ENCODE measurements around the gene HSPA1B.

HSPA1B gene

DNA sequence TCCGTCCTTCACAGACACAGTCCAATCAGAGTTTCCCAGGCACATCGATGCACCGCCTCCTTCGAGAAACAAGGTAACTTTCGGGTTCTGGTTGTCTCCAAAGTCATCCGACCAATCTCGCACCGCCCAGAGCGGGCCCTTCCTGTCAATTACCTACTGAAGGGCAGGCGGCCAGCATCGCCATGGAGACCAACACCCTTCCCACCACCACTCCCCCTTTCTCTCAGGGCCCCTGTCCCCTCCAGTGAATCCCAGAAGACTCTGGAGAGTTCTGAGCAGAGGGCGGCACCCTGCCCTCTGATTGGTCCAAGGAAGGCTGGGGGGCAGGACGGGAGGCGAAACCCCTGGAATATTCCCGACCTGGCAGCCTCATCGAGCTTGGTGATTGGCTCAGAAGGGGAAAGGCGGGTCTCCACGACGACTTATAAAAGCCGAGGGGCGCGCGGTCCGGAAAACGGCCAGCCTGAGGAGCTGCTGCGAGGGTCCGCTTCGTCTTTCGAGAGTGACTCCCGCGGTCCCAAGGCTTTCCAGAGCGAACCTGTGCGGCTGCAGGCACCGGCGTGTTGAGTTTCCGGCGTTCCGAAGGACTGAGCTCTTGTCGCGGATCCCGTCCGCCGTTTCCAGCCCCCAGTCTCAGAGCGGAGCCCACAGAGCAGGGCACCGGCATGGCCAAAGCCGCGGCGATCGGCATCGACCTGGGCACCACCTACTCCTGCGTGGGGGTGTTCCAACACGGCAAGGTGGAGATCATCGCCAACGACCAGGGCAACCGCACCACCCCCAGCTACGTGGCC lies at the start of gene HSPA1B:
TSS of gene HSPA1B (plus strand) at position 453 of the 794 bp plus-strand sequence. CDS start at position 666, 213 bp downstream.
- Histone ChIP-seq H3K9me3 (ENCODE audit: control insufficient read depth, insufficient read depth, low read depth, low read length) (no peaks in the 10 kb centered on the region), H3K27ac (ENCODE audit: extremely low read depth, low read depth, low read length) (peak within 1 kb of the TSS; percentile 69), H3K4me1 (ENCODE audit: control insufficient read depth, insufficient read depth, low read length) (no peaks in the 10 kb centered on the region), H3K4me3 (ENCODE audit: low read depth, low read length) (peak within 1 kb of the TSS; percentile 65), H3K36me3 (ENCODE audit: control insufficient read depth in 2 of 2, insufficient read depth in 1 of 2, low read length in 2 of 2) (peaks cover 0 to 24% of the 10 kb centered on the region in 2 experiments; a peak in 2 of 3 replicates)
- ChIA-PET CTCF (interaction anchor here (0.5 to 1.7 kb wide), 11 partner anchors 8 to 281 kb away, joined by 3 to 5 read pairs (median 4); partner anchors contain the start of genes ATP6V1G2, CLIC1 and LSM2), POLR2A (interaction anchor here (0.6 to 4.5 kb wide), 99 partner anchors 9 to 1723 kb away, joined by 3 to 206 read pairs (median 5); partner anchors contain the start of genes ABHD16A, APOM, ATF6B and ATP6V1G2)
- TF ChIP-seq, protein P1, sequence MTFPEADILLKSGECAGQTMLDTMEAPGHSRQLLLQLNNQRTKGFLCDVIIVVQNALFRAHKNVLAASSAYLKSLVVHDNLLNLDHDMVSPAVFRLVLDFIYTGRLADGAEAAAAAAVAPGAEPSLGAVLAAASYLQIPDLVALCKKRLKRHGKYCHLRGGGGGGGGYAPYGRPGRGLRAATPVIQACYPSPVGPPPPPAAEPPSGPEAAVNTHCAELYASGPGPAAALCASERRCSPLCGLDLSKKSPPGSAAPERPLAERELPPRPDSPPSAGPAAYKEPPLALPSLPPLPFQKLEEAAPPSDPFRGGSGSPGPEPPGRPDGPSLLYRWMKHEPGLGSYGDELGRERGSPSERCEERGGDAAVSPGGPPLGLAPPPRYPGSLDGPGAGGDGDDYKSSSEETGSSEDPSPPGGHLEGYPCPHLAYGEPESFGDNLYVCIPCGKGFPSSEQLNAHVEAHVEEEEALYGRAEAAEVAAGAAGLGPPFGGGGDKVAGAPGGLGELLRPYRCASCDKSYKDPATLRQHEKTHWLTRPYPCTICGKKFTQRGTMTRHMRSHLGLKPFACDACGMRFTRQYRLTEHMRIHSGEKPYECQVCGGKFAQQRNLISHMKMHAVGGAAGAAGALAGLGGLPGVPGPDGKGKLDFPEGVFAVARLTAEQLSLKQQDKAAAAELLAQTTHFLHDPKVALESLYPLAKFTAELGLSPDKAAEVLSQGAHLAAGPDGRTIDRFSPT (tag by site-specific recombination; IDR thresholded peaks at IDR 0.05), result peak; percentile 80; the same call in 1 of the 2 replicates
- TF ChIP-seq BCL11B (tag by site-specific recombination; IDR thresholded peaks at IDR 0.05; ENCODE audit: low read depth) (peak; percentile 88; the same call in 1 of the 2 replicates), ZNF610 (tag by site-specific recombination; IDR thresholded peaks at IDR 0.05; ENCODE audit: borderline replicate concordance) (no peak), ZNF426 (tag by site-specific recombination; IDR thresholded peaks at IDR 0.05) (no peak; the same call in 1 of the 2 replicates), ZNF341 (tag by site-specific recombination; IDR thresholded peaks at IDR 0.05; ENCODE audit: low read depth) (peak; percentile 86), ZNF10 (tag by site-specific recombination; IDR thresholded peaks at IDR 0.05) (no peak), ZNF423 (tag by site-specific recombination; IDR thresholded peaks at IDR 0.05) (peak; percentile 27; the same call in 1 of the 2 replicates), ZNF624 (tag by site-specific recombination; IDR thresholded peaks at IDR 0.05) (no peak), KLF8 (tag by site-specific recombination; IDR thresholded peaks at IDR 0.05) (peak; percentile 52; the same call in 1 of the 2 replicates), ZNF585B (tag by site-specific recombination; IDR thresholded peaks at IDR 0.05) (no peak), ZNF48 (tag by site-specific recombination; IDR thresholded peaks at IDR 0.05) (no peak), ZNF501 (tag by site-specific recombination; IDR thresholded peaks at IDR 0.05) (peak; percentile 97), SP3 (tag by site-specific recombination; IDR thresholded peaks at IDR 0.05) (peak; percentile 75), GLIS1 (tag by site-specific recombination; IDR thresholded peaks at IDR 0.05) (peak; percentile 31; the same call in 1 of the 2 replicates)
- TF ChIP-seq, protein P2, sequence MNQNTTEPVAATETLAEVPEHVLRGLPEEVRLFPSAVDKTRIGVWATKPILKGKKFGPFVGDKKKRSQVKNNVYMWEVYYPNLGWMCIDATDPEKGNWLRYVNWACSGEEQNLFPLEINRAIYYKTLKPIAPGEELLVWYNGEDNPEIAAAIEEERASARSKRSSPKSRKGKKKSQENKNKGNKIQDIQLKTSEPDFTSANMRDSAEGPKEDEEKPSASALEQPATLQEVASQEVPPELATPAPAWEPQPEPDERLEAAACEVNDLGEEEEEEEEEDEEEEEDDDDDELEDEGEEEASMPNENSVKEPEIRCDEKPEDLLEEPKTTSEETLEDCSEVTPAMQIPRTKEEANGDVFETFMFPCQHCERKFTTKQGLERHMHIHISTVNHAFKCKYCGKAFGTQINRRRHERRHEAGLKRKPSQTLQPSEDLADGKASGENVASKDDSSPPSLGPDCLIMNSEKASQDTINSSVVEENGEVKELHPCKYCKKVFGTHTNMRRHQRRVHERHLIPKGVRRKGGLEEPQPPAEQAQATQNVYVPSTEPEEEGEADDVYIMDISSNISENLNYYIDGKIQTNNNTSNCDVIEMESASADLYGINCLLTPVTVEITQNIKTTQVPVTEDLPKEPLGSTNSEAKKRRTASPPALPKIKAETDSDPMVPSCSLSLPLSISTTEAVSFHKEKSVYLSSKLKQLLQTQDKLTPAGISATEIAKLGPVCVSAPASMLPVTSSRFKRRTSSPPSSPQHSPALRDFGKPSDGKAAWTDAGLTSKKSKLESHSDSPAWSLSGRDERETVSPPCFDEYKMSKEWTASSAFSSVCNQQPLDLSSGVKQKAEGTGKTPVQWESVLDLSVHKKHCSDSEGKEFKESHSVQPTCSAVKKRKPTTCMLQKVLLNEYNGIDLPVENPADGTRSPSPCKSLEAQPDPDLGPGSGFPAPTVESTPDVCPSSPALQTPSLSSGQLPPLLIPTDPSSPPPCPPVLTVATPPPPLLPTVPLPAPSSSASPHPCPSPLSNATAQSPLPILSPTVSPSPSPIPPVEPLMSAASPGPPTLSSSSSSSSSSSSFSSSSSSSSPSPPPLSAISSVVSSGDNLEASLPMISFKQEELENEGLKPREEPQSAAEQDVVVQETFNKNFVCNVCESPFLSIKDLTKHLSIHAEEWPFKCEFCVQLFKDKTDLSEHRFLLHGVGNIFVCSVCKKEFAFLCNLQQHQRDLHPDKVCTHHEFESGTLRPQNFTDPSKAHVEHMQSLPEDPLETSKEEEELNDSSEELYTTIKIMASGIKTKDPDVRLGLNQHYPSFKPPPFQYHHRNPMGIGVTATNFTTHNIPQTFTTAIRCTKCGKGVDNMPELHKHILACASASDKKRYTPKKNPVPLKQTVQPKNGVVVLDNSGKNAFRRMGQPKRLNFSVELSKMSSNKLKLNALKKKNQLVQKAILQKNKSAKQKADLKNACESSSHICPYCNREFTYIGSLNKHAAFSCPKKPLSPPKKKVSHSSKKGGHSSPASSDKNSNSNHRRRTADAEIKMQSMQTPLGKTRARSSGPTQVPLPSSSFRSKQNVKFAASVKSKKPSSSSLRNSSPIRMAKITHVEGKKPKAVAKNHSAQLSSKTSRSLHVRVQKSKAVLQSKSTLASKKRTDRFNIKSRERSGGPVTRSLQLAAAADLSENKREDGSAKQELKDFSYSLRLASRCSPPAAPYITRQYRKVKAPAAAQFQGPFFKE (tag by site-specific recombination; IDR thresholded peaks at IDR 0.05; ENCODE audit: borderline replicate concordance), result peak; percentile 71; the same call in 1 of the 2 replicates
- TF ChIP-seq, protein P3, sequence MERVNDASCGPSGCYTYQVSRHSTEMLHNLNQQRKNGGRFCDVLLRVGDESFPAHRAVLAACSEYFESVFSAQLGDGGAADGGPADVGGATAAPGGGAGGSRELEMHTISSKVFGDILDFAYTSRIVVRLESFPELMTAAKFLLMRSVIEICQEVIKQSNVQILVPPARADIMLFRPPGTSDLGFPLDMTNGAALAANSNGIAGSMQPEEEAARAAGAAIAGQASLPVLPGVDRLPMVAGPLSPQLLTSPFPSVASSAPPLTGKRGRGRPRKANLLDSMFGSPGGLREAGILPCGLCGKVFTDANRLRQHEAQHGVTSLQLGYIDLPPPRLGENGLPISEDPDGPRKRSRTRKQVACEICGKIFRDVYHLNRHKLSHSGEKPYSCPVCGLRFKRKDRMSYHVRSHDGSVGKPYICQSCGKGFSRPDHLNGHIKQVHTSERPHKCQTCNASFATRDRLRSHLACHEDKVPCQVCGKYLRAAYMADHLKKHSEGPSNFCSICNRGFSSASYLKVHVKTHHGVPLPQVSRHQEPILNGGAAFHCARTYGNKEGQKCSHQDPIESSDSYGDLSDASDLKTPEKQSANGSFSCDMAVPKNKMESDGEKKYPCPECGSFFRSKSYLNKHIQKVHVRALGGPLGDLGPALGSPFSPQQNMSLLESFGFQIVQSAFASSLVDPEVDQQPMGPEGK (tag by site-specific recombination; IDR thresholded peaks at IDR 0.05), result peak; percentile 92
- TF ChIP-seq, protein P4, sequence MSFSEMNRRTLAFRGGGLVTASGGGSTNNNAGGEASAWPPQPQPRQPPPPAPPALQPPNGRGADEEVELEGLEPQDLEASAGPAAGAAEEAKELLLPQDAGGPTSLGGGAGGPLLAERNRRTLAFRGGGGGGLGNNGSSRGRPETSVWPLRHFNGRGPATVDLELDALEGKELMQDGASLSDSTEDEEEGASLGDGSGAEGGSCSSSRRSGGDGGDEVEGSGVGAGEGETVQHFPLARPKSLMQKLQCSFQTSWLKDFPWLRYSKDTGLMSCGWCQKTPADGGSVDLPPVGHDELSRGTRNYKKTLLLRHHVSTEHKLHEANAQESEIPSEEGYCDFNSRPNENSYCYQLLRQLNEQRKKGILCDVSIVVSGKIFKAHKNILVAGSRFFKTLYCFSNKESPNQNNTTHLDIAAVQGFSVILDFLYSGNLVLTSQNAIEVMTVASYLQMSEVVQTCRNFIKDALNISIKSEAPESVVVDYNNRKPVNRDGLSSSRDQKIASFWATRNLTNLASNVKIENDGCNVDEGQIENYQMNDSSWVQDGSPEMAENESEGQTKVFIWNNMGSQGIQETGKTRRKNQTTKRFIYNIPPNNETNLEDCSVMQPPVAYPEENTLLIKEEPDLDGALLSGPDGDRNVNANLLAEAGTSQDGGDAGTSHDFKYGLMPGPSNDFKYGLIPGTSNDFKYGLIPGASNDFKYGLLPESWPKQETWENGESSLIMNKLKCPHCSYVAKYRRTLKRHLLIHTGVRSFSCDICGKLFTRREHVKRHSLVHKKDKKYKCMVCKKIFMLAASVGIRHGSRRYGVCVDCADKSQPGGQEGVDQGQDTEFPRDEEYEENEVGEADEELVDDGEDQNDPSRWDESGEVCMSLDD (tag by site-specific recombination; IDR thresholded peaks at IDR 0.05), result peak; percentile 52; the same call in 1 of the 2 replicates
- TF ChIP-seq, protein P5, sequence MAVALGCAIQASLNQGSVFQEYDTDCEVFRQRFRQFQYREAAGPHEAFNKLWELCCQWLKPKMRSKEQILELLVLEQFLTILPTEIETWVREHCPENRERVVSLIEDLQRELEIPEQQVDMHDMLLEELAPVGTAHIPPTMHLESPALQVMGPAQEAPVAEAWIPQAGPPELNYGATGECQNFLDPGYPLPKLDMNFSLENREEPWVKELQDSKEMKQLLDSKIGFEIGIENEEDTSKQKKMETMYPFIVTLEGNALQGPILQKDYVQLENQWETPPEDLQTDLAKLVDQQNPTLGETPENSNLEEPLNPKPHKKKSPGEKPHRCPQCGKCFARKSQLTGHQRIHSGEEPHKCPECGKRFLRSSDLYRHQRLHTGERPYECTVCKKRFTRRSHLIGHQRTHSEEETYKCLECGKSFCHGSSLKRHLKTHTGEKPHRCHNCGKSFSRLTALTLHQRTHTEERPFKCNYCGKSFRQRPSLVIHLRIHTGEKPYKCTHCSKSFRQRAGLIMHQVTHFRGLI (tag by site-specific recombination; IDR thresholded peaks at IDR 0.05), result 0 out of 2 replicates have a peak, but pooled peaks have one; percentile 45
- TF ChIP-seq, protein P6, sequence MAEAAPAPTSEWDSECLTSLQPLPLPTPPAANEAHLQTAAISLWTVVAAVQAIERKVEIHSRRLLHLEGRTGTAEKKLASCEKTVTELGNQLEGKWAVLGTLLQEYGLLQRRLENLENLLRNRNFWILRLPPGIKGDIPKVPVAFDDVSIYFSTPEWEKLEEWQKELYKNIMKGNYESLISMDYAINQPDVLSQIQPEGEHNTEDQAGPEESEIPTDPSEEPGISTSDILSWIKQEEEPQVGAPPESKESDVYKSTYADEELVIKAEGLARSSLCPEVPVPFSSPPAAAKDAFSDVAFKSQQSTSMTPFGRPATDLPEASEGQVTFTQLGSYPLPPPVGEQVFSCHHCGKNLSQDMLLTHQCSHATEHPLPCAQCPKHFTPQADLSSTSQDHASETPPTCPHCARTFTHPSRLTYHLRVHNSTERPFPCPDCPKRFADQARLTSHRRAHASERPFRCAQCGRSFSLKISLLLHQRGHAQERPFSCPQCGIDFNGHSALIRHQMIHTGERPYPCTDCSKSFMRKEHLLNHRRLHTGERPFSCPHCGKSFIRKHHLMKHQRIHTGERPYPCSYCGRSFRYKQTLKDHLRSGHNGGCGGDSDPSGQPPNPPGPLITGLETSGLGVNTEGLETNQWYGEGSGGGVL (tag by site-specific recombination; IDR thresholded peaks at IDR 0.05), result peak; percentile 35; the same call in 1 of the 2 replicates
